Mesenchymal stem cell (in vitro differentiated cells and primary cell): ENCODE measurements around the gene POU2F3.

Experiments used
- DNase-seq: peaks from one replicate; pipeline ENCODE4 v3.0.0-alpha.2; 2013
- H2AFZ ChIP-seq: one replicate; pipeline ENCODE4 v1.6.1; 2013; ENCODE audit warnings: low read depth, mild to moderate bottlenecking, control low read depth, inconsistent platforms, low read length, moderate library complexity
- H2AK5ac ChIP-seq: 2 replicates; pipeline ENCODE4 v1.6.1; 2013; ENCODE audit warnings: low read length, moderate library complexity, mild to moderate bottlenecking, inconsistent platforms; ENCODE audit not compliant: severe bottlenecking
- H2BK120ac ChIP-seq: one replicate; pipeline ENCODE4 v1.6.1; 2013; ENCODE audit warnings: low read depth, mild to moderate bottlenecking, inconsistent platforms, low read length, moderate library complexity
- H2BK12ac ChIP-seq, 2 experiments: one replicate each; pipeline ENCODE4 v1.6.1; 2013; ENCODE audit warnings: inconsistent platforms in 2 of 2, low read length in 2 of 2, mild to moderate bottlenecking in 2 of 2, moderate library complexity in 2 of 2, control low read depth in 1 of 2
- H2BK15ac ChIP-seq: one replicate; pipeline ENCODE4 v1.6.1; 2013; ENCODE audit warnings: mild to moderate bottlenecking, low read depth, inconsistent platforms; ENCODE audit not compliant: poor library complexity, severe bottlenecking
- H2BK5ac ChIP-seq: 2 replicates; pipeline ENCODE4 v1.6.1; 2013; ENCODE audit warnings: low read depth, mild to moderate bottlenecking, low read length, control low read depth, inconsistent platforms; ENCODE audit not compliant: poor library complexity, severe bottlenecking
- H3K14ac ChIP-seq, 2 experiments: one replicate each; pipeline ENCODE4 v1.6.1; 2013; ENCODE audit warnings: inconsistent platforms in 2 of 2, low read length in 2 of 2, control low read depth in 1 of 2, mild to moderate bottlenecking in 1 of 2, moderate library complexity in 1 of 2
- H3K18ac ChIP-seq, 2 experiments: one replicate each; pipeline ENCODE4 v1.6.1; 2013; ENCODE audit warnings: inconsistent platforms in 2 of 2, low read length in 2 of 2, control low read depth in 1 of 2, low read depth in 1 of 2, mild to moderate bottlenecking in 1 of 2
- H3K23ac ChIP-seq, 2 experiments: one replicate each; pipeline ENCODE4 v1.6.1; 2013; ENCODE audit warnings: inconsistent platforms in 2 of 2, low read length in 2 of 2, mild to moderate bottlenecking in 2 of 2, moderate library complexity in 2 of 2, control low read depth in 1 of 2
- H3K27ac ChIP-seq: 2 replicates; pipeline ENCODE4 v1.5.1; 2013; ENCODE audit warnings: mild to moderate bottlenecking, moderate library complexity, low read length, control low read depth, inconsistent platforms; ENCODE audit not compliant: poor library complexity, severe bottlenecking
- H3K27me3 ChIP-seq, 2 experiments: 2 replicates each; pipeline versions ENCODE4 v1.6.1 to v1.7.0; 2013; ENCODE audit warnings: low read length in 2 of 2, mild to moderate bottlenecking in 2 of 2, moderate library complexity in 2 of 2, control low read depth in 1 of 2, inconsistent platforms in 1 of 2; ENCODE audit not compliant: control insufficient read depth in 1 of 2, insufficient read depth in 1 of 2
- H3K36me3 ChIP-seq, 2 experiments: 2 replicates each; pipeline versions ENCODE4 v1.6.1 to v1.7.0; 2013; ENCODE audit warnings: low read length in 2 of 2, control low read depth in 1 of 2, inconsistent platforms in 1 of 2, low read depth in 1 of 2, mild to moderate bottlenecking in 1 of 2; ENCODE audit not compliant: insufficient read depth in 2 of 2, control insufficient read depth in 1 of 2
- H3K4ac ChIP-seq, 2 experiments: one replicate each; pipeline ENCODE4 v1.6.1; 2013; ENCODE audit warnings: inconsistent platforms in 2 of 2, low read length in 2 of 2, mild to moderate bottlenecking in 2 of 2, moderate library complexity in 2 of 2, control low read depth in 1 of 2, low read depth in 1 of 2
- H3K4me1 ChIP-seq: 2 replicates; pipeline ENCODE4 v1.6.1; 2013; ENCODE audit warnings: low read depth, low read length, control low read depth; ENCODE audit not compliant: control insufficient read depth, insufficient read depth
- H3K4me2 ChIP-seq: 2 replicates; pipeline ENCODE4 v1.6.1; 2013; ENCODE audit warnings: low read length, mild to moderate bottlenecking, inconsistent platforms; ENCODE audit not compliant: poor library complexity, severe bottlenecking
- H3K4me3 ChIP-seq, 2 experiments: 2 replicates each; pipeline versions ENCODE4 v1.5.1 to v1.7.0; 2013; ENCODE audit warnings: low read length in 2 of 2, mild to moderate bottlenecking in 2 of 2, control low read depth in 1 of 2, low read depth in 1 of 2; ENCODE audit not compliant: insufficient read depth in 1 of 2
- H3K79me1 ChIP-seq: replicated peaks from 2 replicates; pipeline ENCODE4 v1.6.1; 2013; ENCODE audit warnings: mild to moderate bottlenecking, control low read depth, low read length, inconsistent platforms; ENCODE audit not compliant: poor library complexity, severe bottlenecking
- H3K9ac ChIP-seq: 2 replicates; pipeline ENCODE4 v1.7.0; 2013; ENCODE audit warnings: mild to moderate bottlenecking, low read length, moderate library complexity
- H3K9me3 ChIP-seq: 2 replicates; pipeline ENCODE4 v1.7.0; 2013; ENCODE audit warnings: mild to moderate bottlenecking, low read length; ENCODE audit not compliant: control insufficient read depth
- H4K8ac ChIP-seq: one replicate; pipeline ENCODE4 v1.6.1; 2013; ENCODE audit warnings: inconsistent platforms, mild to moderate bottlenecking, low read length, moderate library complexity
- H4K91ac ChIP-seq: one replicate; pipeline ENCODE4 v1.6.1; 2013; ENCODE audit warnings: mild to moderate bottlenecking, low read length, inconsistent platforms
- WGBS: methylation state at CpG from one replicate; pipeline ENCODE4 v1.1.7; 2013; ENCODE audit warnings: mixed read lengths; 5-methylcytosine and 5-hydroxymethylcytosine counted together

The POU2F3 gene

GRCh38 chr11:120261931-120262330 is 22.0 kb downstream of the POU2F3 start:
- no peaks in the 10 kb centered on the region for H3K79me1 ChIP-seq
- H2AK5ac ChIP-seq = no peak overlapping the region
- H2AFZ ChIP-seq = no peak overlapping the region
- H3K27ac ChIP-seq = no peak overlapping the region
- H3K18ac ChIP-seq = no peak overlapping the region
- H3K4me3 ChIP-seq = no peak overlapping the region
- no peak overlapping the region for H4K91ac ChIP-seq
- no peak overlapping the region for H4K8ac ChIP-seq
- no peak overlapping the region for H2BK5ac ChIP-seq
- no peak overlapping the region for H2BK15ac ChIP-seq
- 91% methylated on average over 2 of the region's 3 CpGs for WGBS
- no peak overlapping the region for H3K4me2 ChIP-seq
- no peak overlapping the region for H3K14ac ChIP-seq
- no peak overlapping the region for H2BK120ac ChIP-seq
- DNase-seq = no peak
- no peak overlapping the region for H3K4ac ChIP-seq
- H3K27me3 ChIP-seq = peaks cover 48 to 82% of the 10 kb centered on the region in 2 experiments
- H3K36me3 ChIP-seq = no peaks in the 10 kb centered on the region
- no peak overlapping the region for H3K9ac ChIP-seq
- no peaks in the 10 kb centered on the region for H3K9me3 ChIP-seq
- H2BK12ac ChIP-seq = no peak overlapping the region
- H3K23ac ChIP-seq = no peak overlapping the region
- H3K4me1 ChIP-seq = no peaks in the 10 kb centered on the region

- Histone ChIP-seq H2AFZ (no peak overlapping the region), H4K8ac (no peak overlapping the region), H3K18ac (no peak overlapping the region), H3K4ac (no peak overlapping the region), H3K27me3 (peaks cover 38 to 59% of the 10 kb centered on the region in 2 experiments), H3K4me3 (no peak overlapping the region), H3K79me1 (no peaks in the 10 kb centered on the region), H3K36me3 (no peaks in the 10 kb centered on the region), H4K91ac (no peak overlapping the region), H3K4me1 (peaks cover 2% of the 10 kb centered on the region), H2AK5ac (no peak overlapping the region), H2BK12ac (no peak overlapping the region), H3K27ac (no peak overlapping the region), H3K9ac (no peak overlapping the region), H3K23ac (no peak overlapping the region), H2BK120ac (no peak overlapping the region), H3K14ac (no peak overlapping the region), H2BK5ac (no peak overlapping the region), H3K9me3 (no peaks in the 10 kb centered on the region), H2BK15ac (no peak overlapping the region), H3K4me2 (no peak overlapping the region)
- no peak for DNase-seq
- WGBS = 80% methylated on average over 2 of the region's 2 CpGs
Measured at GRCh38 chr11:120267319-120267718, 27.4 kb downstream of the POU2F3 start.

- H3K9ac ChIP-seq = no peak overlapping the region
- no peak overlapping the region for H2BK12ac ChIP-seq
- no peaks in the 10 kb centered on the region for H3K79me1 ChIP-seq
- H4K8ac ChIP-seq = no peak overlapping the region
- no peak overlapping the region for H4K91ac ChIP-seq
- no peaks in the 10 kb centered on the region for H3K9me3 ChIP-seq
- 86% methylated on average over 5 of the region's 5 CpGs for WGBS
- H3K36me3 ChIP-seq = no peaks in the 10 kb centered on the region
- no peak overlapping the region for H2BK120ac ChIP-seq
- H3K27ac ChIP-seq = no peak overlapping the region
- no peak overlapping the region for H3K4me3 ChIP-seq
- peaks cover 4% of the 10 kb centered on the region for H3K4me1 ChIP-seq
- H2AFZ ChIP-seq = no peak overlapping the region
- no peak overlapping the region for H3K18ac ChIP-seq
- peaks cover 38 to 55% of the 10 kb centered on the region in 2 experiments for H3K27me3 ChIP-seq
- no peak for DNase-seq
- H3K23ac ChIP-seq = no peak overlapping the region
- H3K14ac ChIP-seq = no peak overlapping the region
- H3K4ac ChIP-seq = no peak overlapping the region
- no peak overlapping the region for H3K4me2 ChIP-seq
- no peak overlapping the region for H2BK5ac ChIP-seq
- no peak overlapping the region for H2AK5ac ChIP-seq
- no peak overlapping the region for H2BK15ac ChIP-seq
Measured at GRCh38 chr11:120268686-120269085, 28.7 kb downstream of the POU2F3 start.

- Histone ChIP-seq H3K4me3 (no peak overlapping the region), H3K4ac (no peak overlapping the region), H2BK120ac (no peak overlapping the region), H2AFZ (no peak overlapping the region), H2BK15ac (no peak overlapping the region), H3K4me1 (peaks cover 4% of the 10 kb centered on the region), H3K14ac (no peak overlapping the region), H4K8ac (no peak overlapping the region), H3K9me3 (no peaks in the 10 kb centered on the region), H3K18ac (no peak overlapping the region), H3K4me2 (no peak overlapping the region), H3K27me3 (peaks cover 27 to 47% of the 10 kb centered on the region in 2 experiments), H4K91ac (no peak overlapping the region), H3K79me1 (no peaks in the 10 kb centered on the region), H3K36me3 (no peaks in the 10 kb centered on the region), H2AK5ac (no peak overlapping the region), H3K9ac (no peak overlapping the region), H3K23ac (no peak overlapping the region), H2BK12ac (no peak overlapping the region), H3K27ac (no peak overlapping the region), H2BK5ac (no peak overlapping the region)
- no peak for DNase-seq
- WGBS = 90% methylated on average over 1 of the region's 1 CpG
Measured at GRCh38 chr11:120270386-120270785, 30.4 kb downstream of the POU2F3 start.
